ENCODE data around the gene AKAP11.

Gene AKAP11

DNA sequence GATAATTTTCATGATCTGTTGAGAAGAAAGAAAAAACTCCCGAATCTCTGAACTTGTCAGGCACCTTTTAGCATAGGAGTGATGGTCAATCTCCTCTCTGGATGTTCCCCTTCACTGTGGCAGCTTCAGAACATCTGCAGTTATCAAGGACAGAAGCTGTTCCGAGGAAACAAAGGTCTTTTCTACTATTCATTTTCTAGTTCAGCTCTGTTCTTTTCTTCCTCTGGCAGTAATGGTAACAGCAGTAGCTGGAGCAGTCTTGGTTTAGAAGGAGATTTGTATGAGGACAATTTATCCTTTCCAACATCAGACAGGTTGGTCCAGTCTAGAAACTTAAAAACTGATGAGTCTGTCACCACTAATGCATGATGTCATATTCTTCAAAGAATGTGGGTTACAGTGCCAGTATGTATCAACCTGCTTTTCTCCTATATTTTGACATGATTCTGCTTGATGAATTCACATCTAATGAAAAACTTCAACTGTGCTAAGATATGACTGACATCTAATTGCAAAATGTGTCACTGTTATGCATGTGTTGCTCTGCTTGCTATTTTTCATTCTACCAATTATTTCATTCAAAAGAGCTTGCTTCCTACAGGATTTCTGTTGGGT lies 41.0 kb downstream of the AKAP11 start:
- Histone ChIP-seq H2AFZ (ENCODE audit: low read length) (no peak overlapping the region), H3K9me2 (replicated peaks; ENCODE audit: insufficient read depth, low read length) (no peaks in the 10 kb centered on the region), H3F3A (ENCODE audit: insufficient read depth, low read length) (no peaks in the 10 kb centered on the region), H3K4me2 (ENCODE audit: low read depth, low read length) (no peak overlapping the region), H3K27ac (ENCODE audit: low read length) (no peak overlapping the region), H3K79me2 (ENCODE audit: low read length) (no peaks in the 10 kb centered on the region), H3K27me3 (replicated peaks; ENCODE audit: insufficient read depth, low read length) (no peaks in the 10 kb centered on the region), H4K20me1 (ENCODE audit: insufficient read depth, low read length) (no peaks in the 10 kb centered on the region), H3K4me3 (ENCODE audit: low read length) (no peak overlapping the region), H3K4me1 (ENCODE audit: low read length) (no peaks in the 10 kb centered on the region), H3K9me3 (replicated peaks; ENCODE audit: insufficient read depth, low read length) (no peaks in the 10 kb centered on the region), H3K9ac (ENCODE audit: low read length) (no peak overlapping the region), H3K36me3 (replicated peaks; ENCODE audit: insufficient read depth, low read length) (no peaks in the 10 kb centered on the region)
- DNase-seq, result no peak
- no peak for TF ChIP-seq EZH2phosphoT487 (IDR thresholded peaks at IDR 0.05; ENCODE audit: low read length)
- TF ChIP-seq, protein P1, sequence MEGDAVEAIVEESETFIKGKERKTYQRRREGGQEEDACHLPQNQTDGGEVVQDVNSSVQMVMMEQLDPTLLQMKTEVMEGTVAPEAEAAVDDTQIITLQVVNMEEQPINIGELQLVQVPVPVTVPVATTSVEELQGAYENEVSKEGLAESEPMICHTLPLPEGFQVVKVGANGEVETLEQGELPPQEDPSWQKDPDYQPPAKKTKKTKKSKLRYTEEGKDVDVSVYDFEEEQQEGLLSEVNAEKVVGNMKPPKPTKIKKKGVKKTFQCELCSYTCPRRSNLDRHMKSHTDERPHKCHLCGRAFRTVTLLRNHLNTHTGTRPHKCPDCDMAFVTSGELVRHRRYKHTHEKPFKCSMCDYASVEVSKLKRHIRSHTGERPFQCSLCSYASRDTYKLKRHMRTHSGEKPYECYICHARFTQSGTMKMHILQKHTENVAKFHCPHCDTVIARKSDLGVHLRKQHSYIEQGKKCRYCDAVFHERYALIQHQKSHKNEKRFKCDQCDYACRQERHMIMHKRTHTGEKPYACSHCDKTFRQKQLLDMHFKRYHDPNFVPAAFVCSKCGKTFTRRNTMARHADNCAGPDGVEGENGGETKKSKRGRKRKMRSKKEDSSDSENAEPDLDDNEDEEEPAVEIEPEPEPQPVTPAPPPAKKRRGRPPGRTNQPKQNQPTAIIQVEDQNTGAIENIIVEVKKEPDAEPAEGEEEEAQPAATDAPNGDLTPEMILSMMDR (IDR thresholded peaks at IDR 0.05; ENCODE audit: low read length), result no peak
- no peak for TF ChIP-seq EZH2 (optimal IDR thresholded peaks at IDR 0.05; ENCODE audit: low read depth, low read length)

DNA sequence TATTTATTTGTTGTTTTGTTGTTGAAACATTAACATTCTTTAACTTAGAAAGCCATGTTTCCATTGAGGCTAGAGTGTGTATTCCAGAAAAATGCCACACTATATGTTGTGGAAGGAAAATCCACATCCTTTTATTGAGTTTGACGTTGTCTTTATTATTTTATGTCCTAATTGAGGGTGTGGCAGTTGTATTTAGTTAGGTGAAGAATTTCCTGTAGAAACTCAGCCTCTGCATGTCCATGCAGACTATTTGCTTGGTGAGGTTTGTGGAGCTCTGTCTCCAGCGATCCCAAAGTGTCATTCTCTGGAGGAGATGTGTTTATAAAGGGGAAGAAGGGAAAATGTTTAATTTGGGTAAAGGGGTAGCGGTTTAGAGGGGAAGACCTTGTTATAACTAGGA lies 46.6 kb downstream of the AKAP11 start:
- H3K9me2 ChIP-seq (replicated peaks; ENCODE audit: insufficient read depth, low read length), result no peaks in the 10 kb centered on the region
- no peaks in the 10 kb centered on the region for H3K36me3 ChIP-seq (replicated peaks; ENCODE audit: insufficient read depth, low read length)
- no peak overlapping the region for H3K4me2 ChIP-seq (ENCODE audit: low read depth, low read length)
- H3F3A ChIP-seq (ENCODE audit: insufficient read depth, low read length), result no peaks in the 10 kb centered on the region
- no peak overlapping the region for H3K27ac ChIP-seq (ENCODE audit: low read length)
- H3K79me2 ChIP-seq (ENCODE audit: low read length), result no peaks in the 10 kb centered on the region
- no peak for DNase-seq
- H3K4me1 ChIP-seq (ENCODE audit: low read length), result no peaks in the 10 kb centered on the region
- no peaks in the 10 kb centered on the region for H3K27me3 ChIP-seq (replicated peaks; ENCODE audit: insufficient read depth, low read length)
- no peak overlapping the region for H3K4me3 ChIP-seq (ENCODE audit: low read length)
- no peak overlapping the region for H2AFZ ChIP-seq (ENCODE audit: low read length)
- TF ChIP-seq, protein P1 (IDR thresholded peaks at IDR 0.05; ENCODE audit: low read length), result no peak
- TF ChIP-seq EZH2phosphoT487 (IDR thresholded peaks at IDR 0.05; ENCODE audit: low read length) (no peak), EZH2 (optimal IDR thresholded peaks at IDR 0.05; ENCODE audit: low read depth, low read length) (no peak)
- no peaks in the 10 kb centered on the region for H3K9me3 ChIP-seq (replicated peaks; ENCODE audit: insufficient read depth, low read length)
- H4K20me1 ChIP-seq (ENCODE audit: insufficient read depth, low read length), result no peaks in the 10 kb centered on the region
- no peak overlapping the region for H3K9ac ChIP-seq (ENCODE audit: low read length)

DNA sequence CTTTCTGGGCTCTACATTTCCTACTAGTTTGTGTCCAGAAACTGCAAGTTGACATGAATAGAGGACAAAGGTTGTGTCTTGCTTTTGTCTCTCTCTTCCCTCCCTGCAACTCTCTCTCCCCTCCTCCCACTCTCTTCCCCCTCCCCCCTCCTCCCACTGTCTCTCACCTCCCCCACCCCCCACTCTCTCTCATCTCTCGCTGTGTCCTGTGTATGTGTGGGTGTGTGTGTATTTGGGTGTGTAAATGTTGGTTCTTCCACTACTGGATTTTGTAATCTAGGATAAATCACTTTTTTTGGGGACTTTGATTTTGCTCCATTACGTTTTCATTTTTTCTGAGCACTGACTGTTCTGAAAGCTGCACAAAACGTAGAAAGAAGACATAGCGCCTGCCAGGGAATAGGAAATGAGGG lies 48.4 kb downstream of the AKAP11 start:
- no peak overlapping the region for H3K9ac ChIP-seq (ENCODE audit: low read length)

More for the DNA sequence above, 48.4 kb downstream of the AKAP11 start:
- H3K27me3 ChIP-seq (replicated peaks; ENCODE audit: insufficient read depth, low read length), result no peaks in the 10 kb centered on the region
- H3K9me2 ChIP-seq (replicated peaks; ENCODE audit: insufficient read depth, low read length), result no peaks in the 10 kb centered on the region
- H4K20me1 ChIP-seq (ENCODE audit: insufficient read depth, low read length), result no peaks in the 10 kb centered on the region
- H2AFZ ChIP-seq (ENCODE audit: low read length), result no peak overlapping the region
- H3K36me3 ChIP-seq (replicated peaks; ENCODE audit: insufficient read depth, low read length), result no peaks in the 10 kb centered on the region
- no peak overlapping the region for H3K4me3 ChIP-seq (ENCODE audit: low read length)
- TF ChIP-seq EZH2 (optimal IDR thresholded peaks at IDR 0.05; ENCODE audit: low read depth, low read length) (no peak), EZH2phosphoT487 (IDR thresholded peaks at IDR 0.05; ENCODE audit: low read length) (no peak)
- TF ChIP-seq, protein P1 (IDR thresholded peaks at IDR 0.05; ENCODE audit: low read length), result no peak
- DNase-seq, result no peak
- no peaks in the 10 kb centered on the region for H3K9me3 ChIP-seq (replicated peaks; ENCODE audit: insufficient read depth, low read length)
- no peaks in the 10 kb centered on the region for H3F3A ChIP-seq (ENCODE audit: insufficient read depth, low read length)
- H3K79me2 ChIP-seq (ENCODE audit: low read length), result no peaks in the 10 kb centered on the region
- H3K27ac ChIP-seq (ENCODE audit: low read length), result no peak overlapping the region
- H3K4me1 ChIP-seq (ENCODE audit: low read length), result no peaks in the 10 kb centered on the region
- H3K4me2 ChIP-seq (ENCODE audit: low read depth, low read length), result no peak overlapping the region
